Loucy (cell line): ENCODE data around the gene TMED4.

Source experiments
- H2AFZ ChIP-seq: fragments of 200-600 bp; sonication (generic); 2 replicates; pipeline ENCODE4 v1.6.0; 2016; ENCODE audit warnings: antibody characterized with exemption, mild to moderate bottlenecking, low read length, moderate library complexity
- H3F3A ChIP-seq: fragments of 200-600 bp; 2 replicates; pipeline ENCODE4 v1.6.0; 2016; ENCODE audit warnings: antibody characterized with exemption, low read depth, mild to moderate bottlenecking
- H3K27me3 ChIP-seq: fragments of 200-600 bp; sonication (generic); 2 replicates; pipeline ENCODE4 v1.6.1; 2014; ENCODE audit warnings: low read length, mild to moderate bottlenecking; ENCODE audit not compliant: insufficient read depth, poor library complexity, severe bottlenecking
- H3K36me3 ChIP-seq: fragments of 200-600 bp; sonication (generic); 2 replicates; pipeline ENCODE4 v1.6.1; 2016; ENCODE audit warnings: low read length; ENCODE audit not compliant: insufficient read depth
- H3K4me1 ChIP-seq: fragments of 200-600 bp; sonication (generic); 2 replicates; pipeline ENCODE4 v1.5.1; 2014; ENCODE audit warnings: low read length, mild to moderate bottlenecking; ENCODE audit not compliant: insufficient read depth, poor library complexity, severe bottlenecking
- H3K4me2 ChIP-seq: fragments of 200-600 bp; sonication (generic); 2 replicates; pipeline ENCODE4 v1.6.0; 2014; ENCODE audit warnings: antibody characterized with exemption, low read length, low read depth, mild to moderate bottlenecking; ENCODE audit not compliant: poor library complexity, severe bottlenecking
- H3K4me3 ChIP-seq: fragments of 200-600 bp; sonication (generic); 2 replicates; pipeline ENCODE4 v1.5.1; 2014; ENCODE audit warnings: low read length, mild to moderate bottlenecking, mixed read lengths; ENCODE audit not compliant: poor library complexity, severe bottlenecking
- H3K79me2 ChIP-seq: fragments of 200-600 bp; sonication (generic); 2 replicates; pipeline ENCODE4 v1.6.1; 2014; ENCODE audit warnings: low read length; ENCODE audit not compliant: insufficient read depth
- H3K9ac ChIP-seq: fragments of 200-600 bp; sonication (generic); 2 replicates; pipeline ENCODE4 v1.6.0; 2014; ENCODE audit warnings: mild to moderate bottlenecking, low read depth, low read length, moderate library complexity; ENCODE audit not compliant: poor library complexity, severe bottlenecking
- H3K9me2 ChIP-seq: fragments of 200-600 bp; sonication (generic); replicated peaks from 2 replicates; pipeline ENCODE4 v1.6.1; 2016; ENCODE audit warnings: low read depth, low read length, mixed read lengths
- H3K9me3 ChIP-seq: fragments of 200-600 bp; sonication (generic); 2 replicates; pipeline ENCODE4 v1.6.1; 2014; ENCODE audit warnings: mild to moderate bottlenecking, antibody characterized with exemption, low read length, low read depth; ENCODE audit not compliant: insufficient read depth
- H4K20me1 ChIP-seq: fragments of 200-600 bp; sonication (generic); 2 replicates; pipeline ENCODE4 v1.6.0; 2014; ENCODE audit warnings: antibody characterized with exemption, low read length, mild to moderate bottlenecking; ENCODE audit not compliant: insufficient read depth, poor library complexity, severe bottlenecking
- CTCF ChIP-seq: fragments of 200-600 bp; sonication (generic); conservative IDR thresholded peaks from 2 replicates; pipeline ENCODE4 v1.5.1; 2014; ENCODE audit warnings: mild to moderate bottlenecking, antibody characterized with exemption, low read length
- EZH2phosphoT487 ChIP-seq: fragments of 200-600 bp; IDR thresholded peaks from 2 replicates; pipeline ENCODE4 v1.6.1; 2018; ENCODE audit warnings: antibody characterized with exemption, mild to moderate bottlenecking, moderate library complexity, borderline replicate concordance

The TMED4 gene

GRCh38 chr7:44615149-44615611 is 33.1 kb upstream of the TMED4 start:
- peaks cover 33% of the 10 kb centered on the region for H3K4me1 ChIP-seq
- H3K4me2 ChIP-seq: peak overlapping the region; percentile 20
- H3K27me3 ChIP-seq: no peaks in the 10 kb centered on the region
- no peak overlapping the region for H2AFZ ChIP-seq
- no peak overlapping the region for H3K4me3 ChIP-seq
- peaks cover 90% of the 10 kb centered on the region for H3K79me2 ChIP-seq
- no peak for TF ChIP-seq CTCF
- TF ChIP-seq EZH2phosphoT487: no peak
- H3F3A ChIP-seq: no peaks in the 10 kb centered on the region
- H3K9ac ChIP-seq: peak overlapping the region; percentile 20
- H3K9me3 ChIP-seq: no peaks in the 10 kb centered on the region
- peaks cover 9% of the 10 kb centered on the region; the same call in 1 of the 2 replicates for H3K36me3 ChIP-seq
- peaks cover 40% of the 10 kb centered on the region for H4K20me1 ChIP-seq
- no peaks in the 10 kb centered on the region for H3K9me2 ChIP-seq

- Histone ChIP-seq H3K4me1 (peaks cover 30% of the 10 kb centered on the region), H3K4me3 (no peak overlapping the region), H4K20me1 (peaks cover 22% of the 10 kb centered on the region)
Measured at GRCh38 chr7:44609829-44610228, 27.8 kb upstream of the TMED4 start.

GRCh38 chr7:44608916-44609648 is 27.1 kb upstream of the TMED4 start:
- Histone ChIP-seq H3K9me2 (no peaks in the 10 kb centered on the region), H3K9me3 (no peaks in the 10 kb centered on the region), H3K4me1 (peaks cover 26% of the 10 kb centered on the region), H3K9ac (peak overlapping the region; percentile 27), H4K20me1 (peaks cover 15% of the 10 kb centered on the region), H3K27me3 (no peaks in the 10 kb centered on the region), H2AFZ (no peak overlapping the region), H3K79me2 (peaks cover 66% of the 10 kb centered on the region), H3K36me3 (no peaks in the 10 kb centered on the region), H3K4me3 (no peak overlapping the region), H3F3A (no peaks in the 10 kb centered on the region), H3K4me2 (peak overlapping the region; percentile 98)
- no peak for TF ChIP-seq EZH2phosphoT487
- TF ChIP-seq CTCF: no peak

More at GRCh38 chr7:44609829-44610228, 27.8 kb upstream of the TMED4 start:
- Histone ChIP-seq H3K4me2 (peak overlapping the region; percentile 98), H3K9me3 (no peaks in the 10 kb centered on the region), H2AFZ (no peak overlapping the region), H3K79me2 (peaks cover 73% of the 10 kb centered on the region), H3F3A (no peaks in the 10 kb centered on the region), H3K9me2 (no peaks in the 10 kb centered on the region), H3K36me3 (no peaks in the 10 kb centered on the region), H3K27me3 (no peaks in the 10 kb centered on the region), H3K9ac (no peak overlapping the region)
- TF ChIP-seq EZH2phosphoT487: no peak
- TF ChIP-seq CTCF: no peak
